Right hindlimb (tissue), 1 donor: ENCODE data around the gene POLR1B.
"Not testable (repeated sequence)": the region's sequence is repeated elsewhere in the genome, so short reads cannot be mapped to it uniquely, and the experiment has no call there.

ENCODE experiments used
- DNase-seq: peaks from one replicate; pipeline ENCODE4 v3.0.0-alpha.2; 2018

POLR1B gene

GRCh38 chr2:112542123-112542983 is at the start of gene POLR1B:
Gene POLR1B (plus strand): TSS chr2:112542465. CDS start chr2:112542495, 30 bp downstream.
- DNase-seq: peak; percentile 91

- no peak for DNase-seq
Observed at GRCh38 chr2:112493048-112493447, 49.2 kb upstream of the POLR1B start.

GRCh38 chr2:112493858-112494648 is 48.2 kb upstream of the POLR1B start:
- no peak for DNase-seq

GRCh38 chr2:112494828-112495227 is 47.4 kb upstream of the POLR1B start:
- no peak for DNase-seq

- DNase-seq: not testable (repeated sequence)
Observed at GRCh38 chr2:112495878-112496277, 46.4 kb upstream of the POLR1B start.

- DNase-seq: not testable (repeated sequence)
Observed at GRCh38 chr2:112500850-112501484, 41.3 kb upstream of the POLR1B start.

- not testable (repeated sequence) for DNase-seq
Observed at GRCh38 chr2:112509239-112509998, 32.8 kb upstream of the POLR1B start.

- no peak for DNase-seq
Observed at GRCh38 chr2:112516801-112517200, 25.5 kb upstream of the POLR1B start.

- DNase-seq: no peak
Observed at GRCh38 chr2:112518807-112519206, 23.5 kb upstream of the POLR1B start.

- DNase-seq: no peak
Observed at GRCh38 chr2:112519506-112519905, 22.8 kb upstream of the POLR1B start.

GRCh38 chr2:112520234-112520783 is 22.0 kb upstream of the POLR1B start:
- no peak for DNase-seq

- DNase-seq: no peak
Observed at GRCh38 chr2:112523291-112523777, 18.9 kb upstream of the POLR1B start.

- not testable (repeated sequence) for DNase-seq
Observed at GRCh38 chr2:112524276-112524675, 18.0 kb upstream of the POLR1B start.

- DNase-seq: no peak
Observed at GRCh38 chr2:112528541-112528940, 13.7 kb upstream of the POLR1B start.

- no peak for DNase-seq
Observed at GRCh38 chr2:112529757-112530156, 12.5 kb upstream of the POLR1B start.

GRCh38 chr2:112530728-112531127 is 11.5 kb upstream of the POLR1B start:
- no peak for DNase-seq

GRCh38 chr2:112534826-112535225 is 7.4 kb upstream of the POLR1B start:
- DNase-seq: no peak

- not testable (repeated sequence) for DNase-seq
Observed at GRCh38 chr2:112536665-112537064, 5.6 kb upstream of the POLR1B start.

- no peak for DNase-seq
Observed at GRCh38 chr2:112539306-112539705, 3.0 kb upstream of the POLR1B start.

- DNase-seq: no peak
Observed at GRCh38 chr2:112540906-112541305, 1.4 kb upstream of the POLR1B start.

- DNase-seq: peak; percentile 90
Observed at GRCh38 chr2:112541315-112542122, 746 bp upstream of the POLR1B start.
